Measurements from ENCODE around the gene NRP2. TPM values are rescaled to one million over a fixed set of nuclear protein-coding genes. Genes with fewer than 3 reads are reported as not detected.

NRP2 gene
- total and polyA plus RNA-seq, 11 donors: 2.0 to 57.5 (median 4.7) TPM

GRCh38 chr2:205696927-205697441, 14.7 kb downstream of the NRP2 start:
- peaks cover 0 to 59% (median 4%) of the 10 kb centered on the region in 12 donors for H3K4me1 ChIP-seq
- intact Hi-C loops (cut with DNase I): no loop called here
- WGBS, 4 donors: 66 to 73% (median 67%) methylated on average over 5 of the region's 5 CpGs
- TF ChIP-seq POLR2A (IDR thresholded peaks at IDR 0.05): no peak
- TF ChIP-seq CTCF (IDR thresholded peaks at IDR 0.05): no peak
- H3K36me3 ChIP-seq: peaks cover 0 to 4% (median 0%) of the 10 kb centered on the region in 9 donors
- DNase-seq (no peak), ATAC-seq (no peak)
- H3K4me3 ChIP-seq: no peak overlapping the region
- no peaks in the 10 kb centered on the region for H3K9me3 ChIP-seq
- no peaks in the 10 kb centered on the region for H3K27me3 ChIP-seq
- H3K27ac ChIP-seq: peak overlapping the region in 1 of 12 donors; percentile 93

GRCh38 chr2:205698286-205699268, 16.3 kb downstream of the NRP2 start:
- ATAC-seq: peak in 3 of 4 donors; percentile 21 to 45 (median 43)
- Histone ChIP-seq H3K4me3 (no peak overlapping the region), H3K27me3 (no peaks in the 10 kb centered on the region), H3K36me3 (peaks cover 0 to 4% (median 0%) of the 10 kb centered on the region in 9 donors), H3K27ac (peak overlapping the region in 5 of 12 donors; percentile 15 to 93 (median 43)), H3K9me3 (no peaks in the 10 kb centered on the region), H3K4me1 (peaks cover 0 to 75% (median 18%) of the 10 kb centered on the region in 12 donors)
- 87 to 92% (median 89%) methylated on average over 7 of the region's 7 CpGs for WGBS, 4 donors
- TF ChIP-seq POLR2A (IDR thresholded peaks at IDR 0.05) (no peak), CTCF (IDR thresholded peaks at IDR 0.05) (no peak)
- no peak for DNase-seq
- intact Hi-C loops (cut with DNase I): no loop called here

- TF ChIP-seq CTCF (IDR thresholded peaks at IDR 0.05) (no peak), POLR2A (IDR thresholded peaks at IDR 0.05) (no peak)
- DNase-seq (no peak), ATAC-seq (no peak)
- Histone ChIP-seq H3K4me3 (no peak overlapping the region), H3K36me3 (peaks cover 0 to 4% (median 0%) of the 10 kb centered on the region in 9 donors), H3K9me3 (no peaks in the 10 kb centered on the region), H3K27ac (peak overlapping the region in 6 of 12 donors; percentile 21 to 93 (median 46)), H3K27me3 (no peaks in the 10 kb centered on the region), H3K4me1 (peaks cover 0 to 81% (median 27%) of the 10 kb centered on the region in 12 donors)
- intact Hi-C loops (cut with DNase I): no loop called here
- WGBS, 4 donors: 72 to 77% (median 75%) methylated on average over 4 of the region's 4 CpGs
Measured at GRCh38 chr2:205699515-205700289, 17.4 kb downstream of the NRP2 start.
